GM12878 (cell line): ENCODE measurements around the gene TBRG4. TPM values are rescaled to one million over a fixed set of nuclear protein-coding genes. Genes with fewer than 3 reads are reported as not detected.

ENCODE experiments used
- ATAC-seq: fragments of 200-7000 bp; cut with Tn5 transposase; 3 replicates; pipeline ENCODE4 v1.9.1; 2020; ENCODE audit warnings: mild to moderate bottlenecking, moderate library complexity
- BruUV-seq: library from RNA; stranded (reverse); fragments of 400-500 nt; replicated peaks from 2 replicates; lab custom pipeline; 2021; lab: Mats Ljungman, UMichigan
- CTCF ChIA-PET: fragments of 300-600 bp; sonication (Branson Sonifier 250); formaldehyde crosslinking; extraction: SDS; loops from one replicate; lab custom pipeline; 2021; ENCODE audit warnings: inconsistent platforms; lab: Yijun Ruan, JAX
- POLR2A ChIA-PET: fragments of 350-600 bp; formaldehyde crosslinking; extraction: SDS; loops from one replicate; lab custom pipeline; 2021; ENCODE audit warnings: inconsistent platforms; lab: Charles Lee
- RAD21 ChIA-PET: fragments of 300-600 bp; sonication (Branson Sonifier 250); formaldehyde crosslinking; loops from one replicate; lab custom pipeline; 2023; ENCODE audit warnings: antibody characterized with exemption; ENCODE audit not compliant: unreplicated experiment; lab: Charles Lee
- SMC1A ChIA-PET: fragments of 300-600 bp; sonication (Branson Sonifier 250); formaldehyde crosslinking; loops from one replicate; lab custom pipeline; 2023; ENCODE audit not compliant: unreplicated experiment, uncharacterized antibody; lab: Charles Lee
- DNase-seq: peaks from one replicate; pipeline ENCODE4 v3.0.0-alpha.2; 2011; ENCODE audit warnings: low read depth, low spot score
- FAIRE-seq: peaks from 3 replicates; lab custom pipeline; 2011; peaks lifted over from hg19 to GRCh38; lab: Jason Lieb, UNC
- H2AFZ ChIP-seq: 2 replicates; pipeline ENCODE4 v1.6.0; 2011; ENCODE audit warnings: low read depth, low read length, control low read depth; ENCODE audit not compliant: control insufficient read depth
- H3K27ac ChIP-seq: 2 replicates; pipeline ENCODE4 v1.5.1; 2011; ENCODE audit warnings: control low read depth; ENCODE audit not compliant: control insufficient read depth, insufficient read depth
- H3K27me3 ChIP-seq, 2 experiments: replicated peaks in 1 of 2; 2 replicates each; pipeline versions ENCODE4 v1.6.0 to v1.6.1; 2011; ENCODE audit warnings: low read length in 1 of 2; ENCODE audit not compliant: control insufficient read depth in 2 of 2, insufficient read depth in 2 of 2
- H3K36me3 ChIP-seq, 2 experiments: 2 replicates each; pipeline ENCODE4 v1.5.1; 2011; ENCODE audit warnings: low read length in 1 of 2; ENCODE audit not compliant: control insufficient read depth in 2 of 2, insufficient read depth in 2 of 2
- H3K4me1 ChIP-seq: 2 replicates; pipeline ENCODE4 v1.6.1; 2011; ENCODE audit warnings: mild to moderate bottlenecking, low read length, moderate library complexity, mixed read lengths; ENCODE audit not compliant: control insufficient read depth, insufficient read depth
- H3K4me2 ChIP-seq: 2 replicates; pipeline ENCODE4 v1.6.0; 2011; ENCODE audit warnings: control low read depth; ENCODE audit not compliant: control insufficient read depth, insufficient read depth
- H3K4me3 ChIP-seq: fragments of 200-600 bp; sonication (generic); 2 replicates; pipeline ENCODE4 v1.5.1; 2016
- H3K79me2 ChIP-seq: 2 replicates; pipeline ENCODE4 v1.6.0; 2011; ENCODE audit warnings: low read length; ENCODE audit not compliant: control insufficient read depth, insufficient read depth
- H3K9ac ChIP-seq: 2 replicates; pipeline ENCODE4 v1.8.0; 2011; ENCODE audit warnings: low read length, control low read depth, mixed read lengths; ENCODE audit not compliant: control insufficient read depth, insufficient read depth
- H3K9me3 ChIP-seq: replicated peaks from 3 replicates; pipeline ENCODE4 v1.5.1; 2011; ENCODE audit warnings: mild to moderate bottlenecking, low read length; ENCODE audit not compliant: control insufficient read depth, insufficient read depth
- H4K20me1 ChIP-seq: 2 replicates; pipeline ENCODE4 v1.6.0; 2011; ENCODE audit not compliant: control insufficient read depth, insufficient read depth
- ASH2L ChIP-seq: fragments of 300-600, 200-600 bp; sonication (generic); IDR thresholded peaks from 2 replicates; pipeline ENCODE4 v1.6.1; 2017; ENCODE audit warnings: low read depth, mild to moderate bottlenecking, borderline replicate concordance
- CREB1 ChIP-seq: IDR thresholded peaks from 2 replicates; pipeline ENCODE4 v1.6.1; 2012; ENCODE audit warnings: low read depth, mild to moderate bottlenecking, inconsistent platforms
- CREM ChIP-seq: IDR thresholded peaks from 2 replicates; pipeline ENCODE4 v1.6.1; 2014; ENCODE audit warnings: antibody characterized with exemption, low read depth
- PAX8 ChIP-seq: fragments of 450-650 bp; IDR thresholded peaks from 2 replicates; pipeline ENCODE4 v1.6.1; 2017; ENCODE audit warnings: mild to moderate bottlenecking, moderate library complexity
- RAD51 ChIP-seq: fragments of 450-650 bp; IDR thresholded peaks from 2 replicates; pipeline ENCODE4 v1.6.1; 2016; ENCODE audit warnings: moderate library complexity, mild to moderate bottlenecking, inconsistent platforms
- RCOR1 ChIP-seq: conservative IDR thresholded peaks from 2 replicates; pipeline ENCODE4 v1.6.1; 2012; ENCODE audit warnings: low read depth, low read length, improper control_type of control experiment
- SIN3A ChIP-seq: IDR thresholded peaks from 2 replicates; pipeline ENCODE4 v1.6.1; 2012; ENCODE audit warnings: low read depth, low read length, improper control_type of control experiment
- SMC3 ChIP-seq: IDR thresholded peaks from 2 replicates; pipeline ENCODE4 v1.6.1; 2011; ENCODE audit warnings: low read length, improper control_type of control experiment, borderline replicate concordance
- SP1 ChIP-seq: IDR thresholded peaks from one replicate; pipeline ENCODE4 v1.6.1; 2011; ENCODE audit warnings: low read depth, low read length
- STAT3 ChIP-seq: IDR thresholded peaks from 2 replicates; pipeline ENCODE4 v1.6.1; 2011; ENCODE audit warnings: low read depth, low read length, improper control_type of control experiment
- SUZ12 ChIP-seq: fragments of 200-600 bp; sonication (generic); IDR thresholded peaks from one replicate; pipeline ENCODE4 v1.6.1; 2018; ENCODE audit warnings: antibody characterized with exemption, mild to moderate bottlenecking; ENCODE audit not compliant: unreplicated experiment
- YBX1 ChIP-seq: fragments of 450-650 bp; IDR thresholded peaks from 2 replicates; pipeline ENCODE4 v1.6.1; 2016; ENCODE audit warnings: antibody characterized with exemption
- ZNF622 ChIP-seq: fragments of 450-650 bp; IDR thresholded peaks from 2 replicates; pipeline ENCODE4 v1.6.1; 2017; ENCODE audit warnings: mild to moderate bottlenecking, inconsistent platforms
- WGBS: methylation state at CpG from one replicate; pipeline ENCODE4 v1.1.6; 2016; ENCODE audit warnings: low lambda C conversion rate; ENCODE audit not compliant: insufficient replicate concordance, insufficient coverage; ENCODE audit errors: missing lambda C conversion rate; 5-methylcytosine and 5-hydroxymethylcytosine counted together
- in situ Hi-C: fragments of 300-500 bp; cut with MboI; formaldehyde crosslinking; loops from 9 replicates; pipeline ENCODE4 v1.14.3; 2018; ENCODE audit warnings: mixed read lengths
- intact Hi-C: fragments of 100-400 bp; cut with micrococcal nuclease; formaldehyde crosslinking; loops from one replicate; pipeline ENCODE4 v1.14.2; 2022; ENCODE audit not compliant: unreplicated experiment
- polyA plus RNA-seq, 11 experiments: library from polyadenylated mRNA; depleted of rRNA in 4 of 11; unstranded in 6 of 11; stranded (reverse) in 5 of 11; fragments of >200 nt; fragmentation: Nextera tagmentation in 4 of 11; fragmentation: Illumina TruSeq in 1 of 11; extraction: Ambion mirVana in 4 of 11; extraction: Trizol in 1 of 11; gene quantifications; 1 replicate in 1 of 11; 2 replicates in 10 of 11; pipeline versions ENCODE4 v1.2.1 to v1.2.3, GENCODE V29; 2011 to 2016; ENCODE audit warnings: inconsistent platforms in 2 of 11, missing spikeins in 2 of 11, low read depth in 1 of 11
- total RNA-seq, 4 experiments: library from RNA; depleted of rRNA in 3 of 4; stranded (reverse); fragments of >200 nt in 3 of 4; fragmentation: Illumina TruSeq in 1 of 4; extraction: Trizol in 1 of 4; gene quantifications; 2 replicates each; pipeline versions ENCODE4 v1.2.1 to v1.2.3, GENCODE V29; 2013 to 2021
- TF ChIP-seq, protein P1 (sequence below): fragments of 450-650 bp; IDR thresholded peaks from 2 replicates; pipeline ENCODE4 v1.6.1; 2016; ENCODE audit warnings: mild to moderate bottlenecking
- TF ChIP-seq, protein P2 (sequence below): fragments of 150-350 bp; IDR thresholded peaks from 2 replicates; pipeline ENCODE4 v1.6.1; 2014; ENCODE audit warnings: mild to moderate bottlenecking, low read depth, low read length

Gene TBRG4
- total and polyA plus RNA-seq, 10 of the 15 experiments (the other 5 are each of a cell fraction or from before 2014, with no cell fraction given), result 8.4 to 130 (median 118) TPM

- no peak overlapping the region for H2AFZ ChIP-seq
- H3K4me3 ChIP-seq, result no peak overlapping the region
- H3K4me1 ChIP-seq, result no peaks in the 10 kb centered on the region
- no peak for FAIRE-seq
- ChIA-PET SMC1A (interaction anchor here (1.8 kb wide), 1 partner anchor 26 kb away, joined by 3 read pairs; no protein-coding TSS in a partner anchor), CTCF (no interaction called here), POLR2A (interaction anchor here (0.5 to 0.9 kb wide), 2 partner anchors 18 to 166 kb away, joined by 3 to 4 read pairs; no protein-coding TSS in a partner anchor), RAD21 (no interaction called here)
- H3K9ac ChIP-seq, result no peak overlapping the region
- ATAC-seq, result no peak
- WGBS, result 100% methylated on average over 5 of the region's 5 CpGs
- no peaks in the 10 kb centered on the region for H3K27me3 ChIP-seq
- no peak overlapping the region for H3K27ac ChIP-seq
- H3K79me2 ChIP-seq, result peaks cover 3% of the 10 kb centered on the region
- no TSS peak for BruUV-seq
- in situ Hi-C loops, result no loop called here
- H4K20me1 ChIP-seq, result no peaks in the 10 kb centered on the region; the same call in 1 of the 2 replicates
- H3K36me3 ChIP-seq, result peaks cover 0 to 8% of the 10 kb centered on the region in 2 experiments; a peak in 1 of 4 replicates
- TF ChIP-seq STAT3 (no peak), SMC3 (no peak), RCOR1 (no peak), PAX8 (no peak), ZNF622 (no peak), SP1 (no peak), CREM (no peak), SIN3A (no peak), YBX1 (no peak), SUZ12 (no peak), RAD51 (no peak), ASH2L (no peak), CREB1 (no peak)
- TF ChIP-seq, protein P1, sequence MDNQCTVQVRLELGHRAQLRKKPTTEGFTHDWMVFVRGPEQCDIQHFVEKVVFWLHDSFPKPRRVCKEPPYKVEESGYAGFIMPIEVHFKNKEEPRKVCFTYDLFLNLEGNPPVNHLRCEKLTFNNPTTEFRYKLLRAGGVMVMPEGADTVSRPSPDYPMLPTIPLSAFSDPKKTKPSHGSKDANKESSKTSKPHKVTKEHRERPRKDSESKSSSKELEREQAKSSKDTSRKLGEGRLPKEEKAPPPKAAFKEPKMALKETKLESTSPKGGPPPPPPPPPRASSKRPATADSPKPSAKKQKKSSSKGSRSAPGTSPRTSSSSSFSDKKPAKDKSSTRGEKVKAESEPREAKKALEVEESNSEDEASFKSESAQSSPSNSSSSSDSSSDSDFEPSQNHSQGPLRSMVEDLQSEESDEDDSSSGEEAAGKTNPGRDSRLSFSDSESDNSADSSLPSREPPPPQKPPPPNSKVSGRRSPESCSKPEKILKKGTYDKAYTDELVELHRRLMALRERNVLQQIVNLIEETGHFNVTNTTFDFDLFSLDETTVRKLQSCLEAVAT, result no peak
- TF ChIP-seq, protein P2, sequence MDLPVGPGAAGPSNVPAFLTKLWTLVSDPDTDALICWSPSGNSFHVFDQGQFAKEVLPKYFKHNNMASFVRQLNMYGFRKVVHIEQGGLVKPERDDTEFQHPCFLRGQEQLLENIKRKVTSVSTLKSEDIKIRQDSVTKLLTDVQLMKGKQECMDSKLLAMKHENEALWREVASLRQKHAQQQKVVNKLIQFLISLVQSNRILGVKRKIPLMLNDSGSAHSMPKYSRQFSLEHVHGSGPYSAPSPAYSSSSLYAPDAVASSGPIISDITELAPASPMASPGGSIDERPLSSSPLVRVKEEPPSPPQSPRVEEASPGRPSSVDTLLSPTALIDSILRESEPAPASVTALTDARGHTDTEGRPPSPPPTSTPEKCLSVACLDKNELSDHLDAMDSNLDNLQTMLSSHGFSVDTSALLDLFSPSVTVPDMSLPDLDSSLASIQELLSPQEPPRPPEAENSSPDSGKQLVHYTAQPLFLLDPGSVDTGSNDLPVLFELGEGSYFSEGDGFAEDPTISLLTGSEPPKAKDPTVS, result no peak
- no peaks in the 10 kb centered on the region for H3K9me3 ChIP-seq
- DNase-seq, result no peak
- intact Hi-C loops, result no loop called here
- no peak overlapping the region for H3K4me2 ChIP-seq
Measured at GRCh38 chr7:45053941-45054340, 57.6 kb downstream of the TBRG4 start.
